ENCODE measurements around the gene DLG2.

- TF ChIP-seq REST (IDR thresholded peaks at IDR 0.05; ENCODE audit: insufficient replicate concordance, low read depth) (no peak), CTCF (IDR thresholded peaks at IDR 0.05; ENCODE audit: insufficient read depth, low read length) (no peak)
Observed at GRCh38 chr11:84564867-84565184, 1062.3 kb downstream of the DLG2 start.
